NT2/D1 (cell line): ENCODE data around the gene RHBDL1.

ENCODE experiments used
- SUZ12 ChIP-seq: IDR thresholded peaks from 2 replicates; pipeline ENCODE4 v1.6.1; 2011; ENCODE audit not compliant: insufficient read length, insufficient read depth; ENCODE audit errors: extremely low read depth
- YY1 ChIP-seq: IDR thresholded peaks from 2 replicates; pipeline ENCODE4 v1.6.1; 2011; ENCODE audit not compliant: insufficient read length, insufficient read depth

- no peak for TF ChIP-seq SUZ12
- no peak for TF ChIP-seq YY1
Measured at GRCh38 chr16:715477-716199, 40.2 kb downstream of the RHBDL1 start.
